Ovary (tissue), 3 donors: ENCODE measurements around the gene DHX38.

Experiments used
- POLR2A ChIP-seq: fragments of 450-650 bp; IDR thresholded peaks from one replicate; pipeline ENCODE4 v1.6.1; 2017; ENCODE audit warnings: antibody characterized with exemption, mild to moderate bottlenecking, moderate library complexity
- TF ChIP-seq, protein P1 (sequence below), 3 donors: fragments of 450-650 bp in 2 of 3; fragments of 200-600 bp in 1 of 3; IDR thresholded peaks; one replicate each; pipeline versions ENCODE4 v1.5.1 to v1.8.0; 2016 to 2022; ENCODE audit warnings: antibody characterized with exemption in 3 of 3, mild to moderate bottlenecking in 1 of 3
- donor health status: DM: no; HTN: no; CAD: no.

- TF ChIP-seq, protein P1, sequence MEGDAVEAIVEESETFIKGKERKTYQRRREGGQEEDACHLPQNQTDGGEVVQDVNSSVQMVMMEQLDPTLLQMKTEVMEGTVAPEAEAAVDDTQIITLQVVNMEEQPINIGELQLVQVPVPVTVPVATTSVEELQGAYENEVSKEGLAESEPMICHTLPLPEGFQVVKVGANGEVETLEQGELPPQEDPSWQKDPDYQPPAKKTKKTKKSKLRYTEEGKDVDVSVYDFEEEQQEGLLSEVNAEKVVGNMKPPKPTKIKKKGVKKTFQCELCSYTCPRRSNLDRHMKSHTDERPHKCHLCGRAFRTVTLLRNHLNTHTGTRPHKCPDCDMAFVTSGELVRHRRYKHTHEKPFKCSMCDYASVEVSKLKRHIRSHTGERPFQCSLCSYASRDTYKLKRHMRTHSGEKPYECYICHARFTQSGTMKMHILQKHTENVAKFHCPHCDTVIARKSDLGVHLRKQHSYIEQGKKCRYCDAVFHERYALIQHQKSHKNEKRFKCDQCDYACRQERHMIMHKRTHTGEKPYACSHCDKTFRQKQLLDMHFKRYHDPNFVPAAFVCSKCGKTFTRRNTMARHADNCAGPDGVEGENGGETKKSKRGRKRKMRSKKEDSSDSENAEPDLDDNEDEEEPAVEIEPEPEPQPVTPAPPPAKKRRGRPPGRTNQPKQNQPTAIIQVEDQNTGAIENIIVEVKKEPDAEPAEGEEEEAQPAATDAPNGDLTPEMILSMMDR (IDR thresholded peaks at IDR 0.05), result no peak
- TF ChIP-seq POLR2A, result no peak
Observed at GRCh38 chr16:72050769-72051464, 42.7 kb upstream of the DHX38 start.
